GM19025 (cell line): Measurements from ENCODE around the gene DHCR7.

ENCODE experiments used
- ATAC-seq: cut with Tn5 transposase; IDR thresholded peaks from one replicate; pipeline ENCODE4 v1.9.1; 2021; ENCODE audit warnings: mild to moderate bottlenecking, low read depth, moderate library complexity; ENCODE audit not compliant: unreplicated experiment

The DHCR7 gene

GRCh38 chr11:71388637-71389235, 59.5 kb downstream of the DHCR7 start:
- no peak for ATAC-seq

- ATAC-seq: no peak
Observed at GRCh38 chr11:71387784-71388636, 60.2 kb downstream of the DHCR7 start.

GRCh38 chr11:71387200-71387599, 61.0 kb downstream of the DHCR7 start:
- no peak for ATAC-seq

GRCh38 chr11:71386202-71386601, 62.0 kb downstream of the DHCR7 start:
- no peak for ATAC-seq

GRCh38 chr11:71385091-71385490, 63.1 kb downstream of the DHCR7 start:
- ATAC-seq: no peak

GRCh38 chr11:71384561-71384960, 63.6 kb downstream of the DHCR7 start:
- ATAC-seq: no peak
